A549 (cell line): ENCODE measurements around the gene ANKFY1. TPM values are rescaled to one million over a fixed set of nuclear protein-coding genes. Genes with fewer than 3 reads are reported as not detected.

Experiments used
- ATAC-seq, 2 experiments: fragments of 200-7000 bp in 1 of 2; fragments of >200 bp in 1 of 2; cut with Nextera tagmentation in 1 of 2; cut with Tn5 transposase in 1 of 2; 3 replicates each; pipeline versions ENCODE4 v1.8.0 to v1.9.1; 2018 to 2020; ENCODE audit warnings: mild to moderate bottlenecking in 1 of 2, moderate library complexity in 1 of 2
- CTCF ChIA-PET: fragments of 300-600 bp; sonication (Branson Sonifier 250); formaldehyde crosslinking; extraction: SDS; loops from one replicate; lab custom pipeline; 2021; ENCODE audit warnings: antibody characterized with exemption, inconsistent platforms; lab: Yijun Ruan, JAX
- POLR2A ChIA-PET: fragments of 350-600 bp; formaldehyde crosslinking; extraction: SDS; loops from one replicate; lab custom pipeline; 2021; ENCODE audit warnings: antibody characterized with exemption, inconsistent platforms; lab: Yijun Ruan, JAX
- DNase-seq, 2 experiments: peaks; one replicate each; pipeline versions ENCODE4 v3.0.0 to v3.0.0-alpha.2; 2011 to 2016; ENCODE audit warnings: low read depth in 1 of 2, low spot score in 1 of 2
- FAIRE-seq: peaks from 2 replicates; lab custom pipeline; 2011; peaks lifted over from hg19 to GRCh38; lab: Jason Lieb, UNC
- H3K27ac ChIP-seq, 2 experiments: fragments of >200 bp; sonication (Bioruptor Twin); formaldehyde crosslinking; 3 replicates each; pipeline ENCODE4 v1.5.1; 2016 to 2017
- H3K4me1 ChIP-seq: fragments of >200 bp; sonication (Bioruptor Twin); formaldehyde crosslinking; 3 replicates; pipeline ENCODE4 v1.6.1; 2016
- H3K4me2 ChIP-seq: fragments of >200 bp; sonication (Bioruptor Twin); formaldehyde crosslinking; 3 replicates; pipeline ENCODE4 v1.6.1; 2016
- H3K4me3 ChIP-seq: fragments of >200 bp; sonication (Bioruptor Twin); formaldehyde crosslinking; 3 replicates; pipeline ENCODE4 v1.5.1; 2016
- H3K9me3 ChIP-seq: fragments of >200 bp; sonication (Bioruptor Twin); formaldehyde crosslinking; 3 replicates; pipeline ENCODE4 v1.6.1; 2016
- BCL3 ChIP-seq: fragments of >200 bp; sonication (Bioruptor Twin); formaldehyde crosslinking; IDR thresholded peaks from 3 replicates; pipeline ENCODE4 v1.6.1; 2016
- BHLHE40 ChIP-seq: IDR thresholded peaks from 2 replicates; pipeline ENCODE4 v1.6.1; 2012; ENCODE audit warnings: low read depth, low read length, inconsistent platforms
- CBX8 ChIP-seq: fragments of 200-600 bp; sonication (generic); IDR thresholded peaks from 2 replicates; pipeline ENCODE4 v1.6.1; 2016
- CHD4 ChIP-seq: fragments of 200-600 bp; sonication (generic); IDR thresholded peaks from 2 replicates; pipeline ENCODE4 v1.6.1; 2016; ENCODE audit warnings: antibody characterized with exemption, mild to moderate bottlenecking, borderline replicate concordance
- EHF ChIP-seq: fragments of 250-450 bp; sonication (Bioruptor Pico); IDR thresholded peaks from 2 replicates; pipeline ENCODE4 v1.5.0; 2020; ENCODE audit warnings: mild to moderate bottlenecking
- EHMT2 ChIP-seq: fragments of 200-600 bp; sonication (generic); IDR thresholded peaks from 2 replicates; pipeline ENCODE4 v1.6.1; 2016; ENCODE audit warnings: antibody characterized with exemption, low read depth, mild to moderate bottlenecking, moderate library complexity
- EP300 ChIP-seq, 2 experiments: fragments of >200 bp; sonication (Bioruptor Twin); formaldehyde crosslinking; IDR thresholded peaks; 2 replicates in 1 of 2; 3 replicates in 1 of 2; pipeline ENCODE4 v1.6.1; 2016 to 2017
- ESRRA ChIP-seq: fragments of 150-350 bp; IDR thresholded peaks from 2 replicates; pipeline ENCODE4 v1.6.1; 2014; ENCODE audit warnings: mild to moderate bottlenecking, low read length, borderline replicate concordance
- FOSB ChIP-seq: fragments of 250-450 bp; sonication (Bioruptor Pico); IDR thresholded peaks from 2 replicates; pipeline ENCODE4 v1.5.0; 2020; ENCODE audit warnings: mild to moderate bottlenecking, moderate library complexity
- FOSL2 ChIP-seq, 2 experiments: fragments of 450-650 bp in 1 of 2; fragments of >200 bp in 1 of 2; sonication (Bioruptor Twin) in 1 of 2; formaldehyde crosslinking; IDR thresholded peaks; 2 replicates each; pipeline versions ENCODE4 v1.5.0 to v1.6.1; 2016 to 2020; ENCODE audit warnings: mild to moderate bottlenecking in 1 of 2, moderate library complexity in 1 of 2
- FOXS1 ChIP-seq: fragments of 250-450 bp; sonication (Bioruptor Pico); IDR thresholded peaks from 2 replicates; pipeline ENCODE4 v1.5.0; 2020; ENCODE audit warnings: mild to moderate bottlenecking, moderate library complexity
- HDAC2 ChIP-seq: fragments of 200-600 bp; sonication (generic); IDR thresholded peaks from 2 replicates; pipeline ENCODE4 v1.6.1; 2016
- HES2 ChIP-seq: fragments of >200 bp; sonication (Bioruptor Twin); formaldehyde crosslinking; IDR thresholded peaks from 2 replicates; pipeline ENCODE4 v1.6.1; 2016
- HMGXB4 ChIP-seq: fragments of 250-450 bp; sonication (Bioruptor Pico); IDR thresholded peaks from 2 replicates; pipeline ENCODE4 v1.5.0; 2021; ENCODE audit warnings: mild to moderate bottlenecking, moderate library complexity, borderline replicate concordance
- JUNB ChIP-seq: fragments of >200 bp; sonication (Bioruptor Twin); formaldehyde crosslinking; IDR thresholded peaks from 2 replicates; pipeline ENCODE4 v1.6.1; 2016
- KDM1A ChIP-seq: fragments of 200-600 bp; sonication (generic); IDR thresholded peaks from 2 replicates; pipeline ENCODE4 v1.6.1; 2016; ENCODE audit warnings: low read depth, mild to moderate bottlenecking
- MYC ChIP-seq: IDR thresholded peaks from 2 replicates; pipeline ENCODE4 v1.6.1; 2012; ENCODE audit warnings: mild to moderate bottlenecking, inconsistent platforms, low read length, improper control_type of control experiment, borderline replicate concordance
- NR3C1 ChIP-seq: fragments of >200 bp; sonication (Bioruptor Twin); formaldehyde crosslinking; IDR thresholded peaks from 3 replicates; pipeline ENCODE4 v1.6.1; 2017
- POLR2AphosphoS2 ChIP-seq: conservative IDR thresholded peaks from 2 replicates; pipeline ENCODE4 v1.6.1; 2012; ENCODE audit warnings: low read length, improper control_type of control experiment, inconsistent platforms
- RARB ChIP-seq: fragments of 250-450 bp; sonication (Bioruptor Pico); IDR thresholded peaks from 2 replicates; pipeline ENCODE4 v1.8.0; 2021; ENCODE audit warnings: mild to moderate bottlenecking, moderate library complexity
- RFX5 ChIP-seq: fragments of 450-650 bp; IDR thresholded peaks from 2 replicates; pipeline ENCODE4 v1.7.1; 2014; ENCODE audit warnings: antibody characterized with exemption, mild to moderate bottlenecking, moderate library complexity
- RNF2 ChIP-seq: fragments of 200-600 bp; sonication (generic); IDR thresholded peaks from 2 replicates; pipeline ENCODE4 v1.6.1; 2016; ENCODE audit warnings: low read depth, mild to moderate bottlenecking, antibody characterized with exemption, moderate library complexity, borderline replicate concordance
- TFCP2L1 ChIP-seq: fragments of 250-450 bp; sonication (Bioruptor Pico); IDR thresholded peaks from 2 replicates; pipeline ENCODE4 v1.5.0; 2021; ENCODE audit warnings: mild to moderate bottlenecking
- ZFP36 ChIP-seq: fragments of 450-650 bp; IDR thresholded peaks from 2 replicates; pipeline ENCODE4 v1.6.1; 2014; ENCODE audit warnings: borderline replicate concordance; ENCODE audit not compliant: partially characterized antibody
- WGBS: methylation state at CpG from one replicate; pipeline ENCODE4 v1.1.6; 2017; ENCODE audit errors: missing lambda C conversion rate; 5-methylcytosine and 5-hydroxymethylcytosine counted together
- polyA plus RNA-seq, 4 experiments: library from polyadenylated mRNA; depleted of rRNA in 3 of 4; stranded (reverse); fragments of >200 nt; fragmentation: RNase III in 1 of 4; extraction: RNeasy Plus Mini Kit Qiagen cat#74134 plus additional on column Dnase treatment in 1 of 4; gene quantifications; 2 replicates in 3 of 4; 3 replicates in 1 of 4; pipeline ENCODE4 v1.2.3, GENCODE V29; 2011 to 2017
- TF ChIP-seq, protein P1 (sequence below): IDR thresholded peaks from 2 replicates; pipeline ENCODE4 v1.6.1; 2012
- TF ChIP-seq, protein P2 (sequence below): fragments of 150-350 bp; IDR thresholded peaks from 2 replicates; pipeline ENCODE4 v1.6.1; 2014; ENCODE audit warnings: low read depth, mild to moderate bottlenecking, low read length

ANKFY1 gene
- polyA plus RNA-seq, 2 of the 4 experiments (the other 2 are of a cell fraction) = 28.5 to 51.7 TPM

DNA sequence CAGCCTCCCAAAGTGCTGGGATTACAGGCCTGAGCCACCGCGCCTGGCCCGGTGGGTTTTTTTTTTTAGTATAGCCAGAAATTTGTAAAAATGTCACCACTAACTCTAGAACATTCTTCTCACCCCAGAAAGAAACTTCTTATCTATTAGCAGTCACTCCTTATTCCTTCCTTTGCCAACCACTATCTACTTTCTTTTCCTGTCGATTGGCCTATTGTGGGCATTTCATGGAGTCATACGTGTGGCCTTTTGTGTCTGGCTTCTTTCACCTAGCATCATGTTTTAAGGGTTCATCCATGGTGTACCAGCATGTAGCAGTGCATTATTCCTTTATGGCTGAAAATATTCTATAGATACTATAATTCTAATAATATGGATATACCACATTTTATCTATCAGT, 117.1 kb downstream of the ANKFY1 start:
- no peak for DNase-seq
- Histone ChIP-seq H3K4me3 (no peak overlapping the region), H3K4me2 (no peak overlapping the region), H3K4me1 (peaks cover 8% of the 10 kb centered on the region; the same call in 2 of the 3 replicates), H3K27ac (no peak overlapping the region), H3K9me3 (no peaks in the 10 kb centered on the region)
- CTCF ChIA-PET = interaction anchor here (1.0 to 5.0 kb wide), 2 partner anchors 9 to 15 kb away, joined by 3 to 36 read pairs; no protein-coding TSS in a partner anchor
- POLR2A ChIA-PET = no interaction called here
- 75% methylated on average over 5 of the region's 5 CpGs for WGBS
- no peak for TF ChIP-seq CBX8
- no peak for TF ChIP-seq BHLHE40
- TF ChIP-seq, protein P1, sequence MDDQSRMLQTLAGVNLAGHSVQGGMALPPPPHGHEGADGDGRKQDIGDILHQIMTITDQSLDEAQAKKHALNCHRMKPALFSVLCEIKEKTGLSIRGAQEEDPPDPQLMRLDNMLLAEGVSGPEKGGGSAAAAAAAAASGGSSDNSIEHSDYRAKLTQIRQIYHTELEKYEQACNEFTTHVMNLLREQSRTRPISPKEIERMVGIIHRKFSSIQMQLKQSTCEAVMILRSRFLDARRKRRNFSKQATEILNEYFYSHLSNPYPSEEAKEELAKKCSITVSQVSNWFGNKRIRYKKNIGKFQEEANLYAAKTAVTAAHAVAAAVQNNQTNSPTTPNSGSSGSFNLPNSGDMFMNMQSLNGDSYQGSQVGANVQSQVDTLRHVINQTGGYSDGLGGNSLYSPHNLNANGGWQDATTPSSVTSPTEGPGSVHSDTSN = no peak
- no peak for TF ChIP-seq FOSB (CRISPR knock-in tag)
- no peak for TF ChIP-seq CHD4
- no peak for ATAC-seq
- peak; percentile 32 for FAIRE-seq

DNA sequence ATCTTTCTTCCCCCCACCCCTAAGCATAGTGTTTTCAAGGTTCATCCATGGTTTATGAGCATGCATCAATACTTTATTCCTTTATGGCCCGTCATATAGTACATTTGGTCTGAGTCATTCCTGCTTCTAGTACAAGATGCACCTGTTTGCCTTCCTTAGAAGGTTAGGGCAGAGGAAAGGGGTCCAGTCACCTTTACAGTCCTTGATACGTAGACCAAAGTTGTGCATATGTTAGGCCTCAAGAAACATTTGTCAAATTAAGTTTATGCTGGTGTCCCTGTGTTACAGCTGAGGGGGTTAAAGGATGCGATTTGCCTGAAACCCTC, 119.4 kb downstream of the ANKFY1 start:
- Histone ChIP-seq H3K4me1 (peaks cover 27% of the 10 kb centered on the region), H3K9me3 (no peaks in the 10 kb centered on the region), H3K4me3 (peak overlapping the region; percentile 91), H3K4me2 (peak overlapping the region; percentile 97), H3K27ac (peak overlapping the region; percentile 97 to 99)
- ChIA-PET POLR2A (interaction anchor here (0.6 to 4.1 kb wide), 13 partner anchors 10 to 230 kb away, joined by 3 to 54 read pairs (median 6); partner anchors contain the start of gene UBE2G1), CTCF (interaction anchor here (0.6 to 5.0 kb wide), 3 partner anchors 11 to 178 kb away, joined by 3 to 36 read pairs (median 15); no protein-coding TSS in a partner anchor)
- WGBS = 79% methylated on average over 3 of the region's 3 CpGs
- peak; percentile 63 for FAIRE-seq
- DNase-seq = no peak
- TF ChIP-seq TFCP2L1 (CRISPR knock-in tag) (no peak), ESRRA (no peak), FOSL2 (IDR thresholded peaks at IDR 0.05) (no peak), FOSL2 (CRISPR knock-in tag; IDR thresholded peaks at IDR 0.05) (peak; percentile 34), POLR2AphosphoS2 (no peak), MYC (no peak), EP300 (IDR thresholded peaks at IDR 0.05) (no peak)
- no peak for ATAC-seq

- ATAC-seq = peak; percentile 90 to 91
- CTCF ChIA-PET = interaction anchor here (0.6 to 5.0 kb wide), 9 partner anchors 9 to 270 kb away, joined by 3 to 36 read pairs (median 3); no protein-coding TSS in a partner anchor
- no peak for TF ChIP-seq FOSL2 (IDR thresholded peaks at IDR 0.05)
- TF ChIP-seq FOSL2 (CRISPR knock-in tag; IDR thresholded peaks at IDR 0.05) = peak; percentile 87
- TF ChIP-seq RARB (CRISPR knock-in tag) = 0 out of 2 replicates have a peak, but pooled peaks have one; percentile 11
- TF ChIP-seq HDAC2 = no peak
- TF ChIP-seq HES2 = no peak
- no peak for TF ChIP-seq NR3C1
- no peak for TF ChIP-seq BHLHE40
- TF ChIP-seq, protein P2, sequence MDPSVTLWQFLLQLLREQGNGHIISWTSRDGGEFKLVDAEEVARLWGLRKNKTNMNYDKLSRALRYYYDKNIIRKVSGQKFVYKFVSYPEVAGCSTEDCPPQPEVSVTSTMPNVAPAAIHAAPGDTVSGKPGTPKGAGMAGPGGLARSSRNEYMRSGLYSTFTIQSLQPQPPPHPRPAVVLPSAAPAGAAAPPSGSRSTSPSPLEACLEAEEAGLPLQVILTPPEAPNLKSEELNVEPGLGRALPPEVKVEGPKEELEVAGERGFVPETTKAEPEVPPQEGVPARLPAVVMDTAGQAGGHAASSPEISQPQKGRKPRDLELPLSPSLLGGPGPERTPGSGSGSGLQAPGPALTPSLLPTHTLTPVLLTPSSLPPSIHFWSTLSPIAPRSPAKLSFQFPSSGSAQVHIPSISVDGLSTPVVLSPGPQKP = no peak
- peak; percentile 71; the same call in 2 of the 3 replicates for TF ChIP-seq BCL3
- TF ChIP-seq FOXS1 (CRISPR knock-in tag) = no peak
- 0 out of 2 replicates have a peak, but pooled peaks have one; percentile 7 for TF ChIP-seq EHF (CRISPR knock-in tag)
- no peak; the same call in 1 of the 2 replicates for TF ChIP-seq FOSB (CRISPR knock-in tag)
- TF ChIP-seq HMGXB4 (CRISPR knock-in tag) = peak; percentile 37; the same call in 1 of the 2 replicates
- no peak for TF ChIP-seq KDM1A
- TF ChIP-seq POLR2AphosphoS2 = no peak
- TF ChIP-seq RNF2 = no peak
- no peak for TF ChIP-seq ZFP36
- peak; percentile 94 for TF ChIP-seq TFCP2L1 (CRISPR knock-in tag)
- no peak for TF ChIP-seq JUNB
- 0 out of 2 replicates have a peak, but pooled peaks have one; percentile 38 for TF ChIP-seq RFX5
- TF ChIP-seq EHMT2 = no peak
Measured at GRCh38 chr17:4143563-4144421, 120.0 kb downstream of the ANKFY1 start.

More at GRCh38 chr17:4143563-4144421, 120.0 kb downstream of the ANKFY1 start:
- H3K4me3 ChIP-seq = peak overlapping the region; percentile 91
- DNase-seq = peak; percentile 96 to 97
- H3K27ac ChIP-seq = peak overlapping the region; percentile 97 to 99
- POLR2A ChIA-PET = interaction anchor here (0.6 to 4.1 kb wide), 26 partner anchors 9 to 680 kb away, joined by 3 to 54 read pairs (median 4); partner anchors contain the start of genes NCBP3 and UBE2G1
- H3K4me1 ChIP-seq = peaks cover 27% of the 10 kb centered on the region
- peak overlapping the region; percentile 97 for H3K4me2 ChIP-seq
- H3K9me3 ChIP-seq = no peaks in the 10 kb centered on the region
- FAIRE-seq = peak; percentile 61
- WGBS = 2% methylated on average over 48 of the region's 69 CpGs
